NB4 (cell line): ENCODE results near the gene LZTS3.

Source experiments
- DNase-seq: peaks from one replicate; pipeline ENCODE4 v3.0.0; 2010; ENCODE audit warnings: low read depth
- H3K4me3 ChIP-seq: one replicate; pipeline ENCODE4 v1.5.1; 2011; ENCODE audit warnings: mild to moderate bottlenecking, low read depth, low read length, moderate library complexity
- CTCF ChIP-seq: IDR thresholded peaks from one replicate; pipeline ENCODE4 v1.5.1; 2012; ENCODE audit warnings: low read depth, low read length
- MAX ChIP-seq: IDR thresholded peaks from 2 replicates; pipeline ENCODE4 v1.6.1; 2011; ENCODE audit warnings: low read depth, low read length
- MYC ChIP-seq: IDR thresholded peaks from 2 replicates; pipeline ENCODE4 v1.6.1; 2011; ENCODE audit warnings: low read depth, low read length
- POLR2A ChIP-seq: IDR thresholded peaks from 2 replicates; pipeline ENCODE4 v1.6.1; 2011; ENCODE audit warnings: mild to moderate bottlenecking; ENCODE audit not compliant: insufficient read length; ENCODE audit errors: extremely low read depth

LZTS3 gene

GRCh38 chr20:3202965-3203314, 29.6 kb upstream of the LZTS3 start:
- no peak for DNase-seq
- TF ChIP-seq POLR2A (no peak), CTCF (no peak), MYC (no peak), MAX (no peak)

GRCh38 chr20:3199976-3200755, 26.8 kb upstream of the LZTS3 start:
- no peak for DNase-seq
- no peak overlapping the region for H3K4me3 ChIP-seq
- TF ChIP-seq POLR2A (no peak), CTCF (no peak), MYC (no peak), MAX (no peak)

More at GRCh38 chr20:3202965-3203314, 29.6 kb upstream of the LZTS3 start:
- H3K4me3 ChIP-seq: peak overlapping the region; percentile 94

GRCh38 chr20:3199206-3199605, 25.9 kb upstream of the LZTS3 start:
- H3K4me3 ChIP-seq: no peak overlapping the region
- DNase-seq: no peak
- TF ChIP-seq CTCF (no peak), MAX (no peak)

GRCh38 chr20:3195590-3196237, 22.4 kb upstream of the LZTS3 start:
- TF ChIP-seq CTCF (no peak), MAX (no peak), MYC (no peak), POLR2A (no peak)
- H3K4me3 ChIP-seq: no peak overlapping the region
- DNase-seq: no peak

GRCh38 chr20:3194617-3195280, 21.4 kb upstream of the LZTS3 start:
- DNase-seq: no peak
- TF ChIP-seq MAX (no peak), CTCF (no peak), POLR2A (no peak), MYC (no peak)
- H3K4me3 ChIP-seq: no peak overlapping the region
